Measurements from ENCODE around the gene ADGRA3.
A peak's percentile ranks its signal among the peaks of the same experiment; 100 is the strongest.

Gene ADGRA3

GRCh38 chr4:22512306-22512705, 3.6 kb downstream of the ADGRA3 start:
- no peak for DNase-seq (ENCODE audit: low read depth)

GRCh38 chr4:22510750-22511149, 5.1 kb downstream of the ADGRA3 start:
- DNase-seq (ENCODE audit: low read depth): no peak

- no peak for DNase-seq (ENCODE audit: low read depth)
Observed at GRCh38 chr4:22508376-22508775, 7.5 kb downstream of the ADGRA3 start.

- DNase-seq (ENCODE audit: low read depth): no peak
Observed at GRCh38 chr4:22504922-22505321, 10.9 kb downstream of the ADGRA3 start.

- DNase-seq (ENCODE audit: low read depth): no peak
Observed at GRCh38 chr4:22504447-22504846, 11.4 kb downstream of the ADGRA3 start.

GRCh38 chr4:22502895-22503814, 12.7 kb downstream of the ADGRA3 start:
- no peak for DNase-seq (ENCODE audit: low read depth)

- no peak for DNase-seq (ENCODE audit: low read depth)
Observed at GRCh38 chr4:22501715-22502095, 14.2 kb downstream of the ADGRA3 start.

- no peak for DNase-seq (ENCODE audit: low read depth)
Observed at GRCh38 chr4:22500831-22501714, 14.8 kb downstream of the ADGRA3 start.

GRCh38 chr4:22500128-22500611, 15.7 kb downstream of the ADGRA3 start:
- DNase-seq (ENCODE audit: low read depth): no peak

- no peak for DNase-seq (ENCODE audit: low read depth)
Observed at GRCh38 chr4:22498866-22499265, 17.0 kb downstream of the ADGRA3 start.

- no peak for DNase-seq (ENCODE audit: low read depth)
Observed at GRCh38 chr4:22496165-22496813, 19.6 kb downstream of the ADGRA3 start.

GRCh38 chr4:22493523-22493922, 22.3 kb downstream of the ADGRA3 start:
- no peak for DNase-seq (ENCODE audit: low read depth)

GRCh38 chr4:22492987-22493386, 22.9 kb downstream of the ADGRA3 start:
- DNase-seq (ENCODE audit: low read depth): no peak

GRCh38 chr4:22491939-22492338, 23.9 kb downstream of the ADGRA3 start:
- DNase-seq (ENCODE audit: low read depth): no peak

GRCh38 chr4:22490718-22491315, 25.0 kb downstream of the ADGRA3 start:
- DNase-seq (ENCODE audit: low read depth): no peak

GRCh38 chr4:22488106-22488505, 27.8 kb downstream of the ADGRA3 start:
- DNase-seq (ENCODE audit: low read depth): no peak

- no peak for DNase-seq (ENCODE audit: low read depth)
Observed at GRCh38 chr4:22487328-22487727, 28.5 kb downstream of the ADGRA3 start.

GRCh38 chr4:22486276-22486675, 29.6 kb downstream of the ADGRA3 start:
- no peak for DNase-seq (ENCODE audit: low read depth)

GRCh38 chr4:22485737-22486136, 30.1 kb downstream of the ADGRA3 start:
- peak; percentile 51 for DNase-seq (ENCODE audit: low read depth)

- DNase-seq (ENCODE audit: low read depth): peak; percentile 31
Observed at GRCh38 chr4:22483551-22483981, 32.3 kb downstream of the ADGRA3 start.

GRCh38 chr4:22482250-22483127, 33.4 kb downstream of the ADGRA3 start:
- DNase-seq (ENCODE audit: low read depth): no peak
